Measurements from ENCODE around the gene PFDN6. TPM values are rescaled to one million over a fixed set of nuclear protein-coding genes. Genes with fewer than 3 reads are reported as not detected.
A peak's percentile ranks its signal among the peaks of the same experiment; 100 is the strongest.

The PFDN6 gene
- total RNA-seq, 2 experiments from 2014 or later, result 106 to 107 TPM

DNA sequence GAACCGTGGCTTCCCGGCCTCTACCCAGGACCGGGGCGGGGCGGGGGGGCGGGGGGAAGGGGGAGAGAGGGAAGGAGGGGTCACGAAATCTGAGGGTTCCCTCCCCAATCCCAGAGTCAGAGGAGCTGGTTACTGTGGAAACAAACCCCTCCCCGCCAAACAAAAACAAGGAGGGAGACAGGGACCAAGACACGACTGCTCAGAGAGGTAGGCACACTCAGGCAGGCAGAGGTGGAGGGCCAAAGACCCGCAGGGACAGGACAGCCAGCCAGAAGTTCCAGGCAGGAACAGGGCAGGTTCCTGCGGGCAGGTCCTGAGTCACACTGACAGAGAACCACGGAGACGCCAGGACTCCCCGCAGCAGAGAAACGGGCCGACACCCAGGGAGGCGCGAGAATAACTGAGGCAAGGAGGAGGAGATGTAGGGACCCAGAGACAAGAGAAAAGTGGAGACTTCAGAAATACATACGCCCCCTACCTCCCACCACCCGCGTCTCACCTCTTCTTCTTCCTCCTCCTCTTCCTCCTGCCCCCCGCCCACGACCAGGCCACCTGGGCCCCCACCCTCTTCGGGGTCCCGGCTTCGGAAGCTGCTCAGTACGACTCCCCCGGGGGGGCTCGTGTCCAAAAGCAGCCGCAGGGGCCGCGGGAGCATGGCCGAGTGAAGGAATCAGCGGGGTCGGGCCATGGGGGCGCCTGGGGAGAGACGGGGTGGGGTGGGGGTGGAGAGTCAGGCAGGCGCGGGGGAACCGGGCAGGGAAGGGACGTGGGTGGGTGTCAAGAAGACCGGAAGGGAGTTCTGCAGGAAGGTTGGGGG is 8.8 kb downstream of the PFDN6 start:
- DNase-seq, result peak; percentile 70
- Mint-ChIP-seq H3K9me3 (no peaks in the 10 kb centered on the region), H3K27me3 (peaks cover 5% of the 10 kb centered on the region), H3K4me1 (peaks cover 29% of the 10 kb centered on the region), H3K36me3 (peaks cover 33% of the 10 kb centered on the region), H3K4me3 (peak overlapping the region; percentile 94), H3K27ac (peak overlapping the region; percentile 96)

DNA sequence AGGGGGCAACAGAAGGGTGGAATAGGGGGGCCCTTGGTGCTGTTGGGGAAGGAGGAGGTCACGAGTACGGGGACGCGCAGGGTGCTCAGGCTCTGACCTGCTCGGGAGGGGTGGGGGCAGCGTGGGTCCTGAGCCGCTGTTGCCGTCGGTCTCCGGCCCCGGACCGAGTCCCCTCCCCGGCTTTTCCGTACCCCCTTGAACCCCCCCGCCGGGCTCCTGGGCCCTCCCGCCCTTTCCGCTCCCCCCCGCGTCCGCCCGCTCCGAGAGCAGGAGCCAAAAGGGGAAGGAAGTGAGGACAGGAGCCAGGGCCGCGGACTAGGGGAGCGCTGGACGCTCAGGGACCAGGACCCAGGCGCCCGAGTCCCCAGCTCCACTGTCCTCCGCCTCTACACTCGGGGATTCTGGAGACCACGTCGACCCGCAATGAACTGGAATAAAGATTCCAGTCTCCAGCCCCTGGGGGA is 9.4 kb downstream of the PFDN6 start, which contains the start of gene RGL2:
Gene RGL2, minus strand, starts transcription at position 170 of the 464 bp plus-strand sequence. CDS start 332 bp downstream, outside the sequence.
- Mint-ChIP-seq H3K4me1 (peaks cover 32% of the 10 kb centered on the region), H3K36me3 (peaks cover 36% of the 10 kb centered on the region), H3K9me3 (no peaks in the 10 kb centered on the region), H3K27ac (peak within 1 kb of the TSS; percentile 96), H3K27me3 (peaks cover 5% of the 10 kb centered on the region), H3K4me3 (peak within 1 kb of the TSS; percentile 94)
- DNase-seq, result peak; percentile 58

DNA sequence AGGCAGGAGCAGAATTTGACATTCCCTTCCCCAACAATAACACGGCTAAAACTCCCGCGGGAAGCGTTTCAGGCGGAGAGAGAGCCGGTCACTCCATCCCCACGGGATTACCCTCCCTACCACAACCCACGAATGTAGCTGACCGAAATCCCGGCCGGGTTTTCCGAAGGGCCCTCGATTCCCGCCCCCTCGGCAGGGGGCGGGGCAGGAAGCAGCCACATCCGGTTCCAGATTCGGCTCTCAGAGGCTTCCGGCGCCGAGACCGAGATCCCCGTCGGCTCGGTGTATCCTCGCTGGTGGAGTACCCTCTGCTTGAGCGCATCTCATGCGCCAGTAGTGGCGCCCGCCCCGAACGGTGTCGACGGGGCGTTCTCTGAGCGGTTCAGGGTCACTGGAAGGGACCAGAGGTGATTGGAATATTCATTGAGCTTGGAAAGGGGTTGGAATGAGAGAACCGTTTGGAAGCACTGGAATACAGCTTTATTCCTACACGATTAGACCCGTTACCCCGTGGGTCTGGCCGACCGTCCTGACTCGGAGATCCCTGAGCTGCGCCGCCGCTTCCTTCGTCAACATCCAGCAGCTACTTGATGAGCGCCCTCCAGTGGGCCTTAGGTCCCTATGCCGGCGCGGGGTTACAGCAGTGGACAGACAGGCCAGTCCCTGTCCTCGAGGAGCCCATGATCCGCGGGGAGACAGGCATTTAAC is 10.0 kb downstream of the PFDN6 start:
- H3K36me3 Mint-ChIP-seq, result peaks cover 37% of the 10 kb centered on the region
- DNase-seq, result peak; percentile 95
- H3K4me3 Mint-ChIP-seq, result peak overlapping the region; percentile 94
- peaks cover 37% of the 10 kb centered on the region for H3K4me1 Mint-ChIP-seq
- H3K27ac Mint-ChIP-seq, result peak overlapping the region; percentile 96
- peaks cover 5% of the 10 kb centered on the region for H3K27me3 Mint-ChIP-seq
- H3K9me3 Mint-ChIP-seq, result no peaks in the 10 kb centered on the region

DNA sequence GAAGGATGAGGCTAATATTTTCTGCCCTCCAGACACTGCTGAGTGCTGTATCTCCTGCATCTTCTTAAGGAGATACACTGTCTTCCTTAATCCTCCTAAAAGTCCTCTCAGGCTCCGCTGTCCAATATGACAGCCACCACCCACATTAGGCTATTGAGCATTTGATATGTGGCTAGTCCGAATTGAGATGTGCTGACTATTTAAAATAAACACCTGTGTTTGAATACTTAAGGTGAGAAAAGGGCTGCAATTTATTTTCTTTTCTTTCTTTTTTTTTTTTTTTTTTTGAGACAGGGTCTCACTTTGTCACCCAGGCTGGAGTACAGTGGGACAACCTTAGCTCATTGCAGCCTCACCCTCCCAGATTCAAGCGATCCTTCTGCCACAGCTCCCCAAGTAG is 12.5 kb downstream of the PFDN6 start:
- peak overlapping the region; percentile 57 for H3K27ac Mint-ChIP-seq
- peaks cover 5% of the 10 kb centered on the region for H3K27me3 Mint-ChIP-seq
- H3K4me1 Mint-ChIP-seq, result peaks cover 50% of the 10 kb centered on the region
- H3K4me3 Mint-ChIP-seq, result no peak overlapping the region
- no peaks in the 10 kb centered on the region for H3K9me3 Mint-ChIP-seq
- no peak for DNase-seq
- H3K36me3 Mint-ChIP-seq, result peaks cover 44% of the 10 kb centered on the region

DNA sequence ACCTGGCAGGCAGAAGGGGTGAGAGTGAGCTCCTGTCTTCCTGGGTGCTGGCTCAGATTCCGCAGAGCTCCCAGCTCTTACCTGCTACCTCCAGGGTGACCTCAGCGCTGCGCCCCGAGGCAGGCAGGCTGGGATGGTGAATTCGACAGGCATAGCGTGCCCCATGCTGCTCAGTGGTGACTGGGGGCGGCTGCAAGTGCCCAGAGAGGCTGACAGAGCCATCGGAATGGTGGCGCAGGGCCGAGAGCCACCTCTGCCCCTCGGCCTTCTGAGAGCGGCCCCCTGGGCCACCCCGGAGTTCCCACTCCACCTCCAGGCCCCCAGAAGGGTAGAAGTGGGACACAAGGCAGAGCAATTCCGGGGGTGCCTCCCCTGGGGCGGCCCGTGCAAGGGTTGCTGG is 14.8 kb downstream of the PFDN6 start:
- Mint-ChIP-seq H3K27me3 (peaks cover 3% of the 10 kb centered on the region), H3K4me1 (peaks cover 47% of the 10 kb centered on the region), H3K27ac (no peak overlapping the region), H3K9me3 (no peaks in the 10 kb centered on the region), H3K4me3 (no peak overlapping the region), H3K36me3 (peaks cover 49% of the 10 kb centered on the region)
- DNase-seq, result no peak

- H3K27me3 Mint-ChIP-seq, result no peaks in the 10 kb centered on the region
- DNase-seq, result no peak
- peaks cover 38% of the 10 kb centered on the region for H3K4me1 Mint-ChIP-seq
- no peak overlapping the region for H3K4me3 Mint-ChIP-seq
- peaks cover 41% of the 10 kb centered on the region for H3K36me3 Mint-ChIP-seq
- no peaks in the 10 kb centered on the region for H3K9me3 Mint-ChIP-seq
- peak overlapping the region; percentile 74 for H3K27ac Mint-ChIP-seq
Observed at GRCh38 chr6:33305052-33305451, 15.7 kb downstream of the PFDN6 start.

DNA sequence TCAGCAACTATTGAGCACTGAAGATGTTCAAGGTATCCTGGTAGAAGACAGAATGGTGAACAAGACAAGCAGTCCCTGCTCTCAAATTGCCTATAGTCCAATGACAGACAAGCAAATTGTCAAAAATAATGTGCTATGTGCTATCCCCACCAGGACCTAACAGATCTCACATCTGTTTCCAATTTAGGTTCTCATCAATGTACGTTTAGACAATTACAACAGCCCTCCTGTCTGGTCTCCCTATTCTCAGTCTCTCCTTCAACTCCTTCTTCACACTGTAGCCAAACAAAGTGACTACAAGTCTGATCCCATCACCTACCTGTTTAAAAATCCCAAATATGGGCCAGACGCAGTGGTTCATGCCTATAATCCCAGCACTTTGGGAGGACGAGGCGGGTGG is 17.0 kb downstream of the PFDN6 start:
- Mint-ChIP-seq H3K4me1 (peaks cover 35% of the 10 kb centered on the region), H3K4me3 (no peak overlapping the region)

GRCh38 chr6:33312361-33313104 is 23.1 kb downstream of the PFDN6 start:
- H3K9me3 Mint-ChIP-seq, result no peaks in the 10 kb centered on the region
- H3K4me1 Mint-ChIP-seq, result peaks cover 48% of the 10 kb centered on the region
- H3K4me3 Mint-ChIP-seq, result peak overlapping the region; percentile 99
- H3K36me3 Mint-ChIP-seq, result peaks cover 42% of the 10 kb centered on the region
- DNase-seq, result peak; percentile 82
- H3K27me3 Mint-ChIP-seq, result no peaks in the 10 kb centered on the region
- H3K27ac Mint-ChIP-seq, result peak overlapping the region; percentile 99

More for the DNA sequence above, 17.0 kb downstream of the PFDN6 start:
- DNase-seq, result no peak
- H3K27me3 Mint-ChIP-seq, result no peaks in the 10 kb centered on the region
- no peaks in the 10 kb centered on the region for H3K9me3 Mint-ChIP-seq
- H3K27ac Mint-ChIP-seq, result peak overlapping the region; percentile 59
- peaks cover 35% of the 10 kb centered on the region for H3K36me3 Mint-ChIP-seq

GRCh38 chr6:33313105-33313708 is 23.8 kb downstream of the PFDN6 start:
- Mint-ChIP-seq H3K4me1 (peaks cover 52% of the 10 kb centered on the region), H3K4me3 (peak overlapping the region; percentile 99), H3K36me3 (peaks cover 45% of the 10 kb centered on the region), H3K9me3 (no peaks in the 10 kb centered on the region), H3K27me3 (no peaks in the 10 kb centered on the region), H3K27ac (peak overlapping the region; percentile 99)
- peak; percentile 60 for DNase-seq

DNA sequence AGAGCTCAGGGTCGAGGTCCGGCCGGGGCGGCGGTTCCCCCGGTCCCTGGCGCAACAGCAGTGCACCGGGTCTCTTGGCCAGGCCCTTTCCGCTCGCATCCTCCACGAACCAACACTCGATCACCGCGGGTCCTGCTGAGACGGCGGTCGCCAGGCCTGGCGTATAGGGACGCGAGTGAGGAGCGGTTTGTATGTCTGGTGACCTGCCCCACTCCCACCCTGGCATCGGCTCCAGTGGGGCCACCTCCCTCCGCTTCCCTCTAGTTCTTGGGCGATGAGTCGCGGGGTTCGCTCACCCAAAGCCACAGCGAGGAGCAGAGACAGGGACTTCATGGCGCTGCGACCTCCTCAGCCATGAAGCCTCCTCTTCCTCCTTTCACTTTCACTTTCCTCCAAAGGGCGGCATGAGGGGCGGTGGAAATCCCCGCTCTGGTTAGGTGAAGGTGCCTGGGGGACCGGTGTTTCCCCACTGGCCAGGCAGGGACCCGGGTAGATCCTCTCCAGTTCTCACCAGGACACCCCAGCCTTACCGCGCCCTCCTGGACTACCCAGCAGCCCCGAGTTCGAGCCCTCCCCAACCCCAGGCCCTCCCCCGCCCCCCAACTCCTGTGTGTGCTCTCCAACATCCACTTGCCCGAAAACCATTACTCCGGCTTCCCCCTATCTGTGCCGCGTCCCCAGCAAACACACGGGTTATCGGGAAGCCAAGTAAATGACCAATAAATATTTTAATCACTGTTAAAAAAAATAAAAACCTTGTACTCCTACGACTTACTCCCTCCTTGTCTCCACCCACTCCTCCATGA is 24.5 kb downstream of the PFDN6 start, which contains the start of gene TAPBP:
Gene TAPBP, minus strand, starts transcription at position 370 of the 806 bp plus-strand sequence. Its CDS starts 37 bp downstream, at position 333.
- no peaks in the 10 kb centered on the region for H3K27me3 Mint-ChIP-seq
- peak; percentile 92 for DNase-seq
- H3K4me3 Mint-ChIP-seq, result peak within 1 kb of the TSS; percentile 99
- peaks cover 43% of the 10 kb centered on the region for H3K36me3 Mint-ChIP-seq
- H3K9me3 Mint-ChIP-seq, result no peaks in the 10 kb centered on the region
- peaks cover 52% of the 10 kb centered on the region for H3K4me1 Mint-ChIP-seq
- H3K27ac Mint-ChIP-seq, result peak within 1 kb of the TSS; percentile 99

GRCh38 chr6:33314515-33314942 is 25.1 kb downstream of the PFDN6 start:
- peaks cover 46% of the 10 kb centered on the region for H3K36me3 Mint-ChIP-seq
- no peaks in the 10 kb centered on the region for H3K9me3 Mint-ChIP-seq
- H3K27me3 Mint-ChIP-seq, result no peaks in the 10 kb centered on the region
- peak; percentile 73 for DNase-seq
- peaks cover 56% of the 10 kb centered on the region for H3K4me1 Mint-ChIP-seq
- peak overlapping the region; percentile 99 for H3K27ac Mint-ChIP-seq
- peak overlapping the region; percentile 99 for H3K4me3 Mint-ChIP-seq

DNA sequence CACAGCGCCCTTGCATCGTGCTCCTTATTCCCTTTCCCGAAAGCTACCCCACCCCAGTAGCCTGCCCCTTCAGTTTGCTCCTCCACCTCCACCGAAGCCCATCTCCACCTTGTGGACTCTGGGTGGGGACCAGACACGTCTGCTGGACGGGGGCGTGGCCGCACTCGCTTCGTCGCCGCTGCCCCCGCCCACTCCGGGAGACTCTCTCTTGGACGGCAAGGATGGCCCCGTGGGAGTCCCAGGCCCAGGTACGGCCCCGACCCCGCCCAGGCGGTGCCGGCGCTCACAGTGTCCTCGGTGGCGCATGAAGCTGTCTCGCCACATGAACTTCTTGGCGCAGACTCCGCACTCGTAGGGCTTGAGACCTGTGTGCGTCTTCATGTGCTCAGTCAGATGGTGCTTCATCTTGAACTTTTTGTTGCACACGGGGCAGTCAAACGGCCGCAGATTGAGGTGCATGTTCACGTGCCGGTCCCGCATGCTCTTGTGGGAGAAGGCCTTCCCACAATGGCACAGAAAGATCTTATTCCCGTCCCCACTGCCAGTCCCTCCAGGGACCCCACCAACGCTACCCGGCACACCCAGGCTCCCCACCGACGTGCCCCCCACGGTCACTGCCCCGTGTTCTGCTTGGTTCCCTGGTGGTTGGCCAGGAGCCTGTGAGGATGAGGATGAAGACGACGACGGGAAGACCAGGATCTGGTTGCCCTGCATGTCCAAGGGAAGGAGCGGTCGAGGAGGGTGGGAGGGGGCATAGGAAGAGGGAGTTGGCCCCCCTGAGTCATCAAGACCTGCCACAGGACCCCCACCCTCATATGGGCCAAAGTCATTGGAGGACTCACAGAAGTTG is 25.8 kb downstream of the PFDN6 start:
- H3K27ac Mint-ChIP-seq, result peak overlapping the region; percentile 99
- peak overlapping the region; percentile 99 for H3K4me3 Mint-ChIP-seq

More for the DNA sequence above, 25.8 kb downstream of the PFDN6 start:
- no peak for DNase-seq
- no peaks in the 10 kb centered on the region for H3K9me3 Mint-ChIP-seq
- H3K36me3 Mint-ChIP-seq, result peaks cover 45% of the 10 kb centered on the region
- no peaks in the 10 kb centered on the region for H3K27me3 Mint-ChIP-seq
- peaks cover 62% of the 10 kb centered on the region for H3K4me1 Mint-ChIP-seq

Data from activated naive CD8-positive, alpha-beta T cell treated with anti-CD3 and anti-CD28 coated beads for 36 hours (primary cell).